ENCODE results near the gene ACER2. TPM values are rescaled to one million over a fixed set of nuclear protein-coding genes. Genes with fewer than 3 reads are reported as not detected.

The ACER2 gene
- total RNA-seq, 4 donors from 2014 or later: 1.7 to 4.8 (median 2.4) TPM

DNA sequence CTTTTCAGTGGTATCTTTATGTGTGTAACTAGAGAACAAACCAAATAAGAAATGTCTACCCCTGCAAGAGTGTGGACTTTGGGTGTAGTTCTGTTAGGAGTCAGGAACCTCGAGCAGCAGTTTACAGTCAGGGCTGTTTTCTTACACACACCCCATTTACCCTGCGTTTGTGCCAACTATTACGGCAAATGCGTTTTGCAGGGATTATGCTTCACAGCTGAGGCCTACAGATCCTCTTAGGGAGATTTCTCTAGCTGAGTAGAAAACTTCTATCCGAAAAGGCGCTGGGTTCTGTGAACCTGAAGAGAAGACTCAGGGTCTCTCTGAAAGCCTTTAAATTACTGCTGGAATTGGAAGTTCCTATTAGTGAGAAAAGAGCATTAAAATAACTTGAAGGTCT lies 51.4 kb downstream of the ACER2 start:
- intact Hi-C loops (cut with DNase I; ENCODE audit: low total_unique reads) (no loop called here), in situ Hi-C loops (cut with MboI; ENCODE audit: low sequenced_read_pairs in 4 of 4) (loop anchor here in 1 of 4 donors (25.0 kb wide), 2 partner anchors 398 to 1198 kb away; no protein-coding TSS in a partner anchor)
- Histone ChIP-seq H3K9me3 (no peaks in the 10 kb centered on the region), H3K4me1 (peaks cover 6 to 9% of the 10 kb centered on the region in 2 donors), H3K4me3 (no peak overlapping the region), H3K36me3 (no peaks in the 10 kb centered on the region), H3K27ac (no peak overlapping the region), H3K27me3 (no peaks in the 10 kb centered on the region)
- DNase-seq (no peak), ATAC-seq (no peak)
- TF ChIP-seq, protein P1, sequence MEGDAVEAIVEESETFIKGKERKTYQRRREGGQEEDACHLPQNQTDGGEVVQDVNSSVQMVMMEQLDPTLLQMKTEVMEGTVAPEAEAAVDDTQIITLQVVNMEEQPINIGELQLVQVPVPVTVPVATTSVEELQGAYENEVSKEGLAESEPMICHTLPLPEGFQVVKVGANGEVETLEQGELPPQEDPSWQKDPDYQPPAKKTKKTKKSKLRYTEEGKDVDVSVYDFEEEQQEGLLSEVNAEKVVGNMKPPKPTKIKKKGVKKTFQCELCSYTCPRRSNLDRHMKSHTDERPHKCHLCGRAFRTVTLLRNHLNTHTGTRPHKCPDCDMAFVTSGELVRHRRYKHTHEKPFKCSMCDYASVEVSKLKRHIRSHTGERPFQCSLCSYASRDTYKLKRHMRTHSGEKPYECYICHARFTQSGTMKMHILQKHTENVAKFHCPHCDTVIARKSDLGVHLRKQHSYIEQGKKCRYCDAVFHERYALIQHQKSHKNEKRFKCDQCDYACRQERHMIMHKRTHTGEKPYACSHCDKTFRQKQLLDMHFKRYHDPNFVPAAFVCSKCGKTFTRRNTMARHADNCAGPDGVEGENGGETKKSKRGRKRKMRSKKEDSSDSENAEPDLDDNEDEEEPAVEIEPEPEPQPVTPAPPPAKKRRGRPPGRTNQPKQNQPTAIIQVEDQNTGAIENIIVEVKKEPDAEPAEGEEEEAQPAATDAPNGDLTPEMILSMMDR (IDR thresholded peaks at IDR 0.05 in 4 of 5, conservative IDR thresholded peaks at IDR 0.05 in 1 of 5): no peak
- TF ChIP-seq POLR2A (IDR thresholded peaks at IDR 0.05): no peak

DNA sequence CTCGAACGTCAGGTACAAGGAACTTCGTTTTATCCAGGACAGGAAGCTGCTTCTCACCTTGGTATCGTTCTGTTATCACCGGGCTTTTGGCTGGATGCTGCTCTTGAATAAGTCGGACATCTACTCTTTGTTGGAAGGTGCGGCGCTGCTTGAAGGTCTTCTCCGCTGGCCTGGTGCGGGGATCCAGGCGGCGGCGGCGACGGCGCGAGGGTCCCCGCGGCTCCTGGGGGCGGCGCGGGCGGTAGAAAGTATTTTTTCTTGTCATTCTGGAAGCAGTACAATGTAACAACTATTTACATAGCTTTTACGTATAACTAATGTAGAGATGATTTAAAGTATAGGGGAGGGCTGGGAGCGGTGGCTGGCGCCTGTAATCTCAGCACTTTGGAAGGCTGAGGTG lies 52.3 kb downstream of the ACER2 start:
- Histone ChIP-seq H3K27ac (no peak overlapping the region), H3K4me3 (no peak overlapping the region), H3K36me3 (no peaks in the 10 kb centered on the region), H3K4me1 (peaks cover 6 to 9% of the 10 kb centered on the region in 2 donors), H3K27me3 (no peaks in the 10 kb centered on the region), H3K9me3 (no peaks in the 10 kb centered on the region)
- ATAC-seq: no peak
- no peak for DNase-seq
- intact Hi-C loops (cut with DNase I; ENCODE audit: low total_unique reads) (no loop called here), in situ Hi-C loops (cut with MboI; ENCODE audit: low sequenced_read_pairs in 4 of 4) (loop anchor here in 1 of 4 donors (25.0 kb wide), 2 partner anchors 399 to 1199 kb away; no protein-coding TSS in a partner anchor)
- TF ChIP-seq, protein P1 (IDR thresholded peaks at IDR 0.05 in 4 of 5, conservative IDR thresholded peaks at IDR 0.05 in 1 of 5): no peak
- no peak for TF ChIP-seq POLR2A (IDR thresholded peaks at IDR 0.05)

DNA sequence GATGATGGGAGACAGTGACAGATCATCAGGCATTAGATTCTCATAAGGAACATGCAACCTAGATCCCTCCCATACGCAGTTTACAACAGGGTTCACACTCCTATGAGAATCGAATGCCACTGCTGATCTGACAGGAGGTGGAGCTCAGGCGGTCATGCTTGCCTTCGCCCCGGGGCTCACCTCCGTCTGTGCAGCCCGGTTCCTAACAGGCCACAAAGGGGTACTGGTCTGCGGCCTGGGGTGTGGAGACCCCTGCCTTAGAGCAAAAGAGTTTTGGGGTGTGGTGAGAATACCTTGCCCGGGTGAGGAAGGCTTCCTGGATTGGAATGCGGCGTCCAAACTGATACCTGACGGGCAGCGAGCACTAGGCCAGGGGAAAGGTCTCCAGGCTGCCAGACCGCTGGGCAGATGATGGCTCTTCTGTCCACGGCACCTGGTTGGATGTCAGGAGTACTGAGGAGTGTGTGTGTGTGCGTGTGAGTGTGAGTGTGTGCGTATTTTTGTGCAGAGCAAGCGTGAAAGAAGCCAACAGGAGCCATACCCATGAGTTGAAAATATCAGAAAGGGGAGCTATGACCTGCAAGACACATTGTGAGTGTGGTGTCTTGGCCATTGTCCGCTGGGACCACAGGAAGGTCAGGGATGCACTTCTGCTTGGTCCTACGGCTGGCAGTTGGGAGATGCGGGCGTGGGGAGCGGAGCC lies 55.4 kb downstream of the ACER2 start:
- Histone ChIP-seq H3K27ac (no peak overlapping the region), H3K36me3 (no peaks in the 10 kb centered on the region), H3K9me3 (no peaks in the 10 kb centered on the region), H3K4me1 (no peaks in the 10 kb centered on the region), H3K4me3 (peak overlapping the region; percentile 52 to 74 (median 58)), H3K27me3 (no peaks in the 10 kb centered on the region)
- in situ Hi-C loops (cut with MboI; ENCODE audit: low sequenced_read_pairs in 4 of 4) (loop anchor here in 1 of 4 donors (25.0 kb wide), 2 partner anchors 402 to 1202 kb away; no protein-coding TSS in a partner anchor), intact Hi-C loops (cut with DNase I; ENCODE audit: low total_unique reads) (no loop called here)
- no peak for TF ChIP-seq POLR2A (IDR thresholded peaks at IDR 0.05)
- TF ChIP-seq, protein P1 (IDR thresholded peaks at IDR 0.05 in 4 of 5, conservative IDR thresholded peaks at IDR 0.05 in 1 of 5): no peak
- DNase-seq: no peak
- no peak for ATAC-seq

DNA sequence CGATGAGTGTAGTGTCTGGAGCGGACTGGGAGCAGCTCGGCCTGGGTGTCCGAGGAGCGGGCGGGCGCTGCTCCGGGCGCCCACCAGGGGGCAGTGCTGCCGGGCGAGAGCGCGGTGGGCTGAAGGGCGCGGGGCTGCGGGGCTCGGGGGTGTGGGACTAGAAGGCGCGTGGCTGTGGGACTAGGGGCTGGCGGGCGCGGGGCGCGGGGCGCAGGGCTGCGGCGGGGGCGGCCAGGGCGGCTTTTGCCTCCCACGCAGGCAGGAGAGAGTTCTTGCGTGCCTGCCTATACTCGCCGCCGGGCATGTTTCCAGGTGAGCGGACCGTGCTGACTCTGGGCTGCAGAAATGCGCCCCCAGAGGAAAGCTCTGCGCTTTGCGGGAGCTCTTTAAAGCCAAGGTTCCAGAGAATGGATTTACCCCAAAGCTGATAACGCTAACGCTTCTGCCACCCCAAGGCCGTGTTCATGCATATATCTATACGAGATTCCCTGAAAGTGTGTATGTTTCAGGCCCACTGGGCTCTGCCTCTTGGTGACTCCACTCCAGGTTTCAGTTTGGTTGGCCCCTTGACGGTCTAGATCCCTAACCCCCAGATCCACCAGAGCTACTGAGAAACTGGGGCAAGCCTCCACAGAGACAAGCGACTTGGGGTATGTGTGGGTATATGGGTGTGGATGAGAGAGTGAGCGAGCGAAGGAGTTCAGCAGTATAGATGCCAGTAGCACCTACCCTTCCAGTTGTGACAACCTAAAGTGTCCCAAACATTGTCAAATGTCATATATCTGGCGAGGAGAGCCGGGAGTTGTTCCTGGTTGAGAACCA lies 56.2 kb downstream of the ACER2 start:
- TF ChIP-seq POLR2A (IDR thresholded peaks at IDR 0.05): no peak
- TF ChIP-seq, protein P1 (IDR thresholded peaks at IDR 0.05 in 4 of 5, conservative IDR thresholded peaks at IDR 0.05 in 1 of 5): peak; percentile 31 to 86 (median 71)

More for the DNA sequence above, 56.2 kb downstream of the ACER2 start:
- ATAC-seq: peak; percentile 89 to 95
- Histone ChIP-seq H3K4me3 (peak overlapping the region; percentile 52 to 74 (median 58)), H3K27me3 (no peaks in the 10 kb centered on the region), H3K27ac (no peak overlapping the region), H3K4me1 (no peaks in the 10 kb centered on the region), H3K36me3 (no peaks in the 10 kb centered on the region), H3K9me3 (no peaks in the 10 kb centered on the region)
- intact Hi-C loops (cut with DNase I; ENCODE audit: low total_unique reads): no loop called here
- in situ Hi-C loops (cut with MboI; ENCODE audit: low sequenced_read_pairs in 4 of 4): loop anchor here in 1 of 4 donors (25.0 kb wide), 2 partner anchors 403 to 1203 kb away; no protein-coding TSS in a partner anchor
- DNase-seq: peak; percentile 16 to 61

Measured in gastrocnemius medialis (tissue), 4 donors.